Activated T-helper 1 cell treated with Interleukin-2 at 50 U/mL for 16 hours (primary cell): ENCODE results near the gene PPP2R2B.

ENCODE experiments used
- DNase-seq: peaks from one replicate; pipeline ENCODE4 v3.0.0-alpha.2; 2020; ENCODE audit warnings: low read depth

PPP2R2B gene

DNA sequence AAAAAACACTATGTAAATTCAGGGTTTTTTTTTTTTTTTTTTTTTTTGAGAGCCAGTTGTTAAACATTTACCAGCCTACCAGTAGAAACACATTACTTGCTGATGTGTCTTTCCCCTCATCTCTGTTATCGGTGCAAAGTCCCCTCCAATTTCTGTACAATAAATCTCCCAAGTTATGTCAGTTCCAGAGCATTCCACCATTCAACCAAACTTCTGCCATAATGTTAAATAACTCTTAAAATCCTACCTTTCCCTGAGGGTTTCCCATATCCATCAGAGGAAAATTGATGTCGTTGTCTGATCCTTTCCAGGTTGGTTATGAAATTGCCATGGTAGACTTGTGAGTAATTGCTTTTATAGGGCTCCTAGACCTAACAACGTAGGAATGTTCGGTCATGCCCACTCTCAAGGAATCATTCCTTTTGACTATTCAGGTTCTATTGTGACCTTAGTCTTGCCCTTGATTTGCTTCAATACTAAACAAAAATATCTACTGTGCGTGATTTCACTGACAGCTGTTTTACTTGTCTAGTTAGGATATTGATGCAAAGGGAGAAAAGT is 5.6 kb upstream of the PPP2R2B start:
- DNase-seq = no peak

DNA sequence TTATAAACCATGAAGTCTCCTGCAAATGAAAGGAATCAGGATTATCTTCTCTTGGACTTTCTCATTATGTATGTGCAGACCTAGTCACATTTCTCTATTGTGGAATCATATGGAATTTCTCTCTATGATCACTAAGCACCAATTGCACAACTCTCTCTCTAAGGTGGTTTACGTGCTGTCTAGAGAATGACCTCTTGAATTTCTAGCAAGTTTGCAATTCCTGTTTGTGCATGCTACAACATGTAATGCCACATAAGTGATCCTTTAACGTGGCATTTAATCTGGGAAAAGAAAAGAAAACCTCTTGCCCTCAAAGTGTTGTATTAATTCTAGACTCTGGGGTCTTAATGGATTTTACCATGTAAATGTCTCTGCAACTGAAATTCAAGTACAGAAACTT is 5.0 kb upstream of the PPP2R2B start:
- DNase-seq = no peak

DNA sequence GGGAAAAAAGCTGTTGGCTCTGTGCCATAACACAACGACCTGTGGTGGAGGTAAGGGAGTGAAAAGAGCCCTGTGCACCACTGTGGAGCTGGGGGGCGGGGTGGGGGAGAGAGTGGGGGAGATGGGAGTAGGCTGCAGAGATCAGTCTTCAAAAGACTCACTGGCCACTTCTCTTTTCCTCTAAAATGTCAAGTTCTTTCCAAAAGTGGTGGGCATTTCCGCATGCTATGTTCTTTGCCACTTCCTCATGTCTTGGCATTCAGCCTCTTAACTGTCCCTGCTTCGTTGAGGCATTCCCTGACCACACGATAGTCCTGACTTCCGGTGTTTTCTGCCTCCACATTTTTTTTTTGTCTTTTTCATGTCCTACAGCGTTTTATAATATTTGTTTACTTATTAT is 2.4 kb upstream of the PPP2R2B start:
- no peak for DNase-seq

DNA sequence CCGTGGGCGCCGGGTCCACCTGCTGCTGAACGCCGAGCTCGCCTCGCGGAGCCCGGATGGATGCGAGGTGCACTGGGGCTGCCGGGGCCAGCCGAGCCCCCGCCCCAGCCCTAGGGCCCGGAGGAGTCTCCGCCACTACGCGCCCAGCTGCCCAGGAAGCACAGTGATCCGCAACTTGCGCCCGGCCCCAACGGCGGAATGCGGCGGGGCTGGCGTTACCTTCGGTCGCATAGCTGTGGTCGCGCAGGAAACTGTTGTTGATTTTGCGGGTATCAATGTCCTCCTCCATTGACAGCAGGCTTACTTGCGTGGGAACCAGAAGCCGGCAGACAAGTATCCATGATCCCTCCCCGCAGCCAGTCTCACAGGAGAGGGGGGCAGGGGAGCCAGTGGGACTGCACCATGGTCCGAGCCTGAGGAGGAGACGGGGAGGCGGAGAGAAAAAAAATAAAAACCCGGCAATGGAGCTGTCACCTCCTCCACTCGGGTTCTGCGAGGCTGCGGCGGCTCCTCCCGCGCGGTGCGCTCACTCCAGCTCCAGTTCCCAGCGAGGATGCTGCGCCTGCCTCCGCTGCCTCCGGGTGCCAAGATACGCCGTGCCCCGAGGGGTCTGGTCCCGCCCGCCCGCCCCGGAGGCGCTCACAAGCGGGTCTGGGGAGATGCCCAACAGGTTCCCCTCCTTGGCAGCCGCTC is 628 bp downstream of the PPP2R2B start:
- peak; percentile 1 for DNase-seq

DNA sequence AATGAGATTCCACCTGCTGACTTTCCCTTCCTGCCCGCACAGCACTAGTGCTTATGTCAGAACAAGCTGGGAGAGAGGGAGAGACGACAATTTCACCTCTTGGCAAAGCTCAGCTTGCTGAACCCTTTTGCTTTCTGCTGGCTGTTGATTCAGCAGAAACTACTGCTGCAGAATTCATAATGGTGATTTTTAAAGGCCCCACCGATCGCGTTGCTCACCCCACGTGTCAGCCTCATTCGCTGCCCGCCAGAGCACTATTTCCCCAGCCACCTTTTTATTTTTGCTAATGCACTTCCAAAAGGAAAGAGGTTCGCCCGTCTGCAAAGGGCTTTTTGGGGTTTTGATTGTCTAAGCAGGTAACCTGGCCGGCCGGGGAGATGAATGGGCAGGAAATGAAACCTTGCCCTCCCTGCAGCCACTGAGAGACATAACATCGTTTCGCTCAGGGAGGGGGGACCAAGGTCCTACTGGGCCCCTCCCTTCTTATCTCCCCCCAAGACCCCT is 1.3 kb downstream of the PPP2R2B start:
- DNase-seq = no peak

DNA sequence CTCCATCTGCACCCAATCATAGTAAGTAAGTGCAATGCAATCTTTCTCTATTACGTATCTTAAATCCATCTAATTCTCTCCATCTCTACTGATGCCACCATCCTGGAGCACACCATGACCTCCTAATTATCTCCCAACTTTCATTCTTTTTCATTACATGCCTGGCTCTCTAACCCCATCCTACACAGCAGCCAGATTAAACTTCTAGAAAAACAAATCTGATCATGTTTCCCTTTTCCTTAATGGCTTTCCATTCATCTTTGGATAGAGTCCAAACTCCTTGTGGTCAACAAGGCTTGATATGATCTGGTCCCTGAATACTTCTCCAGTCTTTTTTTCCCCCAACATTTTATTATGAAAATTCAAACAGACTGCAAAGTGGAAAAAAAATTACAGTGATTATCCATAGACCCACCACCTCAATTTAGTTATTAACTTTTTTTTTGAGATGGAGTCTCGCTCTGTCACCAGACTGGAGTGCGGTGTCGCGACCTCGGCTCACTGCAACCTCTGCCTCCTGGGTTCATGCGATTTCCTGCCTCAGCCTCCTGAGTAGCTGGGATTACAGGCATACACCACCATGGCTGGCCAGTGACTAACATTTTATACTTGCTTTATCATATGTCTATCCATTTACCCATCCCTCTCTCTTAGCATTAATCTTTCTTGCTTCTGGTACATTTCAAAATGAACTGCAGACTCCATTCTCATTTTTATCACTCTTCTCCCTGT is 5.2 kb downstream of the PPP2R2B start:
- DNase-seq = no peak

DNA sequence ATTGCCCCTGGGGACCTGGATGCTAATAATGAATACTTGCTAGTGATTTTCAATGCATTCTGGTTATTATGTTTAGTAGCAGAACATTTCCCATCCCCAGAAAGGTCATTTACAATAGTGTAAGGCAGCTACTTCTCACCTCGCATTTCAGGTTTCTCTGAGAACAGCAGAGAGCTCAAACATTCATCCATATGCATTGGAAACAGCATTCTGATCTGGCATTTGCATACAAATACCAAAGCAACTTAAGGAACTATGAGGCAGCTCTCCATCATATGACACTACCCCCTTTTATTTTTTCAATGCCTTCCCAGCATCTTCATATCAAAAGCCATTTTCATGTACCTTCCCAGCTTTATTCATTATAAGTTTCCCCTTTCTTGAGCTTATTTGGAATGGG is 6.4 kb downstream of the PPP2R2B start:
- DNase-seq = no peak

DNA sequence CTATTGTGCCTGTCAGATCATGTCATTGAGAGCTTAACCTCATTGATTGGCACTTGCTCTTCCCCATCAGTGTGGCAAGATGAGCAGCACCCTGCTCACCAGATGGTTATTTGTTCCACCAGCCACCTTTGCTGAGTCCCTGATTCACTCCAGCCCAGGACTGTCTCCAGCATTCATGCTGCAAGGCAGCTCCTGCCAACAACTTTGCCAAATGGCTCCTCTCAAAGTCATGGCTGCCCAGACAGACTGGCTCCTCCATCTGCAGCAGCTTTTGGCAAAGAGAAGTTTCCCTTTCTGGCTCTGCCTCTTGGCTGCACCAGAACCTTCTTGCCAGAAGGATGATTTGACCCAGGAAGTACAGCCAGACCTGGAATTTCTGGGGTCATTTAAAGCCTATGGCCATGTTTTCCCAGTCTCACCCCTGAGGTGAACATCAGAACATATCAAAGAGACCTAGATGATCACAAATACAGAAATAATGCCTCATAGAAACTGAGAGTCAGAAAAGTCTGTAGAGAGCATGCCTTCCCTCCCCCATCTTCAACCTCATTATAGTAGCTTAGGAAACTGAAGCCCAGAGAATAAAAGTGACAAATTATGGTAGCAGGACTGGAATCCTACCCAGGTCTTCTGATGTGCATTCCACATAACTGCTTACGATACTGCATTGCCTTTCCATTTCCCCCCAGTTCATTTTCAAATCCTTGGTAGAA is 10.4 kb downstream of the PPP2R2B start:
- no peak for DNase-seq

DNA sequence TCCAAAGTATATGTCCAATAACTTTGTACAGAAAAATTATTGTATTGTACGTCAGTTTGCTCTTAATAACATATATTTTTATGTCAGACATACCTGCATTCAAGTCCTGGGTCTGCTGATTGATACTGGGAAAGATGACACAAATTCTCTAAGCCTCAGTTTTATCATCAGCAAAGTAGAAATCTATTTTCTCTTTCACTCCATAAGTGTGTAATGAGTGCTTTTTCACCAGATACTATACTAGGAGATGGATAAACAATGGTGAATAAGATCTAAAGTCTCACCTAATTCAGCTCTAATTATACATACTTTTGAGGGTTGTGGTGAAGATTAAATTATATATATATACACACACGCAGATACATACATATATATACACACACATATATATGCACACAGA is 12.3 kb downstream of the PPP2R2B start:
- DNase-seq = no peak

DNA sequence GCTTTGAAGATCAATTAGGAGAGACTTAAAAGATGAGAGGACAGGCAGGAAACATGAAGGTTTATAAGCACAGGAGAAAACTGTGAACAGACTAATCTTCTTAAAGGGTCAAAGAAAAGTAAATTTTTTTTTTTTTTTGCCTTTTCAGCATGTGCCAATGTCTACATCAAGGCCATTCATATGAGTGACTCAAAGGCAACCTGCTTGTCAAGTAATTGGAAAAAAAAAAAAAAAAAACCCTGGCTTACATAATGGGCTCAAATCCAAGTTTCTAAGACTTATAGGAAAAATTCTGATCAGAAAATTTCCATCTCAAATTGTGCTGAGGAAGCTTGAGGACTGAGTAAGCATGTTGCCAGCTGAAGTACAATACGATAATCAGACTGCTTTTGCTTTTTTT is 15.9 kb downstream of the PPP2R2B start:
- no peak for DNase-seq

DNA sequence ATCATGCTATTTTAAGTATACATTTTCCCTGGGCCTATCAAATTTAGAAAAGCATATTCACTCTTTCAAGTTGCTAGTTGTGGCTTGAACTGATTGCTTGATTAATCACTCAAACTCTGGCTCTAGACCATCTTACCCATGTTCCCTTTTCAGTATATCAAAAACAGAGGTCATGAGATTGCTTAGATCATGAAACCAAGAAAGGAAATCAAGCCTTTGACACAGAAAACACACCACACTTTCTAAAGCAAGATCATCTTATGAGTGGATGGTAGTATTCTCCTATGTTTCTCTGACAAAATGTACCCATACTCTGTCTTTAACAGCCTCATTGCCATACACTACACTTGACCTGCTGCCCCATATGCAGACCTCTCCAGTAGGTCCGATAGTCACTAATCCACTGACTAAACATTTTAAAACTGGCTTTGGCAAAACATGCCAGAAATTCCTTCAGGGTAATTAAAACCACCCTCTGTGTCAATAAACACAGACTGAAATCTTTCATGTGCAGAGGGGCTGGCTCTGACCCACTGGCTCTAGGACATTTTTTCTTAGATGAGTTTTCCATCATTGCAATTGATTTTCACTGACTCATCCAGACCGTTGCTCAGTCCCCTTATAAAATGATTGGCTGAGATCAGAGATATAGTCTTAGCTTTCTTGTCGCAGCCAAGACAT is 18.2 kb downstream of the PPP2R2B start:
- no peak for DNase-seq

DNA sequence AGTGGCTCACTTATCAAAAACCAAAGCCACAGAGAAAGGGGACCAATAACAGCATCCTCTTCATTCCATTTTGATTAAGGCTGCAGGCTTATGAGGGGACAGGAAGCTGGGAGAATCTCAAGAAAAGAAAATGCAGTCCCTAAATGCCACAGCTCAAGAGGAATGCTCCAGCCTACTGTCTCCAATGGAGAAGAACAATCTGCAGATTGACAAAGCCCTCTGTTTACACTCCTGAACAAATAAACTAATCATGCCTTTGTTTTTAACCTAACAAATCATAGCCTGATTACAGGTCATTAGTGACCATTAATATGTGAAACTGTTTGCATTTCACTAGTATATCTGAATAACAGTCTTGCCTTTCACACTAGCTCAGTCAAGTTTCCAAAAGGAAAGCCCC is 26.5 kb downstream of the PPP2R2B start:
- no peak for DNase-seq

DNA sequence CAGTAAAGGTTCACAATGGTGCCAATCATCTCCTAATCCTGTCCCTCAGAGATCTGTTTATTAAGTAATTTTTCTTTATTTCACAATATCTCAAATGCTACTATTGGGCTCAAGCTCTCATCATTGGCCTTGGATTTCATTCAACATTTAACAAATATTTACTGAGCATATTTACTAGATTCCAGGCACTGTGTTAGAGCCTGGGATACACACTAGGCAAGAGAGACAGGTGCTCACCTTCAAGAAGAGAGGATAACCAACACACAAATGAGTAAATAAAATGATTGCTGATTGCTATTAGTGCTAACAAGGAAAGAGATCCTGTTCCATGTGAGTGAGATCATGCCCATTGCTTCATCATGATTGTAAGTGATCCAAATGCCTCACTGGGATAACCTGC is 27.4 kb downstream of the PPP2R2B start:
- DNase-seq = no peak

DNA sequence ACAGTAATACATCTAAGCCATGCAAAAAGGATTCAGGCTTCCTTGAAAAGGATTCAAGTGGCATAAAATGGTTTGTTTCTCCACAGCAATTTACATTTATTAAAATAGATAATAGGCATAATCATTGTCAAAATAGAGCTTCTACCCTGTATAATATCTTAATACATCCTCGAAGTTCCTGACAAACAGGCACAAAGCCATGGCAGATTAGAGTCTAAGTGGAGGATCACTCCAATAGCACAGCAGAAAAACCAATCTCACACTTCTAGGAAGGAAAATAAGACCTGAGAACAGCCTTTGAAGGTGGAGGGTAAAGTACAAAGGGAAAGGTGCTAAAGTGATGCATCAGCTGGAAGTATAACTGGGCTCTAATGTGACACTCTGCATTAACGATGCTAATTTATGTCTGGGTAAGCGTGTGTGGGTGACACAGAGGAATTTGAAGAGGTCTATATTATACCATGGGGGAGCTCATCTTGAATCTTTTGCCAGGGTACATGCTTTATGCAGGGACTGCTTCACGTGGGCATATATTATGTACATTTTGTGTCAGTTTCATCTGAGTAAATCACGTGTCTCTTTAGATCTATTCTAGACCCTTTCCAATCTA is 28.8 kb downstream of the PPP2R2B start:
- no peak for DNase-seq

DNA sequence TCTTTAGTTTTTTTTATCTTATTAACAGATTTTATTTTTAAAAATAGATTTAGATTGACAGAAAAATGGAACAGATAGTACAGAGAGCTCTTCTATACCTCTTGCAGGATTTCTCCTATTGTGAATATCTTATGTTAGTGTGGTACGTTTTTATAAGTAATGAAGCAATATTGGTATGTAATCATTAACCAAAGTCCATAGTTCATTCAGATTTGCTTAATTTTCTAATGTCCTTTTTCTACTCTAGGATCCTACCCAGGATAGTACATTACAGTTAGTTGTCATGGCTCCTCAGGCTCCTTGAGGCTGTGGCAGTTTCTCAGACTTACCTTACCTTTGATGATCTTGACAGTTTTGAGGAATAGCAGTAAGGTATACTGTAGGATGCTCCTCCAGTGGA is 30.4 kb downstream of the PPP2R2B start:
- DNase-seq = no peak

DNA sequence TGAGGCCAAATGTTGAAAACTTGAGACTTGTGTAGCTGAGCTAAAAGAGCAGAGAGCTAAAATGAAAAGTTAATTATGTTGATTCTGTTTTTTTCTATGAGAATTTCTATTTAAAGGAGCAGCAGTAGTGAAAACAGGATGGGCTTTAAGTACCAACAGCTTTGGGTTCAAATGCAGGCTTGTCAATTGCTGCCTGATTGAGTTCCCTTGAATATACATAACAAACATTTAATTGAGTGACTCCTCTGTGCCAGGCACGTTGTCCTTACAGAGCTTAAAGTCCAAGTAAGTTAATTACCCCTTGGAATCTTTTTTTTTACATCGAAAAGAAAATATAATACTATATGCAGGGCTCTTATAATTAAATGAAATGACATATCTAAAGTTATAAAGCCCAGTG is 38.5 kb downstream of the PPP2R2B start:
- DNase-seq = no peak

DNA sequence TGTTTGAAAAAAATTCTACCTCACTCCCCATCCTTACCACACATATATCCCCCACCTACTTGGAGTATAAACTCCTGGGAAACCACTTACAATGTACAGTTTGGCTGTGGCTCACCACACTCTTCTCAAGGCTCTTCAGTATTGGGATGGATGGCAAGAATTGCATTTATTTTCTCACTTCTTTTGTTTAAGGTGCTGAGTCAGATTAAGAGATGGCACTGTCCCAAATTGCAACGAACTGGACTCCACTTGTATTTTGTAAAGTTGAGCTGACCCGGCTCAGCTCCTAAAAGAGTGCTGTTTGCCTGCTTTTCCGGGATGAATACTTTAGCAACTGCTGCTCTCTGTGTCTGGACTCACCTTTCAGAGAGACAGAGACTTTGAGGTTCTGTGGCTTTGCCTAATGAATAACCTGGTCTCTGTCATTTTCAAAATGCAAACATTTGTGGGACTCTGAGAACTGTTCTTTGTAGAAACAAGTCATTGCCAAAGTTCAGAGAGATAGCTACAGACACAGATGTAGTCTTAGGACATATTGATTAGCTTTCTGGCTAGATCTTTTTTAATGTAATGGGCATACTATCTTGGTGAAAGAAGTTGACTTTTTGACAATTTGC is 42.2 kb downstream of the PPP2R2B start:
- DNase-seq = no peak

DNA sequence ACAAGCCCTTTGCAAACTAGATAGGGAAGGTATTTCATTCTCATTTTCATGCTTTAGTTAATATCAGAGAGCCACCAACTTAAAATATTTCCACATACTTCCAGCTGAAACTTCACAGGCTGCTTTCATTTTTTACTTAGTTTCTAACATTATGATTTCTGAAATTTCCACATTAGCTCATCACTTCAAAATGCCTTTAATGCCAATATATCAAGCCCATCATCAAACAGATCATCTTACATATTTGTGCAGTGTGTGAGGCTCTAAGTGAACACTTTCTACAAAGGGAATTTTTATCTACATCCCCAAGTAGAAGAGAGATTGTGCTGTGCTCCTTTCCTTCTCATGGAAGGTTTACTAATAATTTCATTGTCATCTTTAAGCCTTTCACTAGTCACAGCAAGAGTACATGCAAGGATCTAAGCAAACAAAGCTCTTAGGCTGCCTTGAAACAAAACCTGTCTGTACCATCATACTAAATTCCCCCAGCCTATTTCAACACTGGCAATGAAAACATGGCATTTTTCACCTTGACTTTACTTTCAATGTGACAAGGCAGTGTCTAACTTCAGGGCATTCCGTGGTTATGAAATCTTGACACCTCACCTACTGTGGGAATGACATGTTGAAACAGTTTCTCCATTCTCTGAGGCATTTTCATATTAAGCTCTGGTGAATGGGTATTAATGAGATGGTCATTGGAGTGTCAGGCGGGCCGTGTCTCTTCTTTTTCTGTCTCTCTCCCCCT is 45.4 kb downstream of the PPP2R2B start:
- no peak for DNase-seq

DNA sequence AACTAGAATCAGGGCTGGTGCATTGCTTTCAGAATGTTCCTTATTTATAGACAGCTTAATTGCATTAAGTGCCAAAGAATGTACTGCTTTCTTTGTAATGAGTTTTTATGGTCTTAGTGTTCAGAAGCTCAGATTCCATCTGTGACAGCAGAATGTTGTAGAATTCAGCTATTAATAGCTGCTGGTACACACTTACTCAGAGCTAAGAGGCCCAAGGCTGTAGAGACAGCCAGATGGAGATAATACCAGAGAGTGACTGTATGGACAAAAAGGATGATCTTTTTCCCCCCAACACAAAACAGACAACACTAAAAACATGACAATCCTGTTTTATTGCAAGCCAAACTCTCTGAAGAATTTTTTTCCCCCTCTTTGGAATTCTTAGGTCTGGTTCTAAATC is 50.2 kb downstream of the PPP2R2B start:
- DNase-seq = no peak

DNA sequence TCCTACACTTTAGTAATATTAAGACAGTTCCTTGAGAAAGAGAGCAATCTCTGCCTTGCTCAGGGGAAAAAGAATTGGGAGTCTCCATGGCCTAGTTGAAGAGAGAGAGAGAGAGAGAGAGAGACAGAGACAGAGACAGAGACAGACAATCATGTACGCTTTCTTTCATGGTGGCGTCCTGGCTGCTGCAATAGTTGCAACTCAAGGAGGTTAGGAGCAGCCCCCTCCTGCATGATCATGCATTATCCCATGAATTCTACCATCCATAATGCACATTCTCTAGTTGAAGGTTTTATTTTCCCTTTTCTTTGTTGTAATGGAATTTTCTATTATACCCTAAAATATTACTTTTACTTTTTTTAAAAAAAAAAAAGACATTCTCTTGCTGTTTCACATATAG is 50.7 kb downstream of the PPP2R2B start:
- no peak for DNase-seq

DNA sequence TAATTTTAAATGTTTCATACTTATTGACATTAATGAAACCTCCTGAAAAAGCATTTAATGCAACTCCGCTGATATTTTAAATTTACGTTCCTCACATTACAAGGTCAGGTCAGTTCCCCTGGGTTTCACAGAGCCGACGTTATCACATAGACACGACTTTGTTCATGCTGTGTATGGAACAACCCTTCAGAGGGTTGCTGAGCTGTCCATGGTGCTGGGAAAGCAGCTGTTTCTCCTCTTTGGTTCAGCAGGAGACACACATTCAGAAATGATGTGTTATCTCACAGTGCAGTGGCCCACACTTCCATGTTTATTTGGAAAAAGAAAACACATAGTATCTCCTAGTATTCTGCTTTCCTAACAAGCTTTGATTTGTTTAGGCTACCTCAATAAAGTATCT is 53.5 kb downstream of the PPP2R2B start:
- no peak for DNase-seq
